ENCODE results near the gene TLCD2.
"Not testable (repeated sequence)": the region's sequence is repeated elsewhere in the genome, so short reads cannot be mapped to it uniquely, and the experiment has no call there.

Gene TLCD2

GRCh38 chr17:1709971-1710806 is at the start of gene TLCD2:
TLCD2 (minus strand) TSS chr17:1710377; CDS start chr17:1710242, 135 bp downstream.
- DNase-seq (ENCODE audit: low read depth, low spot score): no peak

GRCh38 chr17:1759529-1759928 is 49.4 kb upstream of the TLCD2 start:
- DNase-seq (ENCODE audit: low read depth, low spot score): no peak

GRCh38 chr17:1758807-1759206 is 48.6 kb upstream of the TLCD2 start:
- no peak for DNase-seq (ENCODE audit: low read depth, low spot score)

- DNase-seq (ENCODE audit: low read depth, low spot score): no peak
Observed at GRCh38 chr17:1755827-1756262, 45.7 kb upstream of the TLCD2 start.

- DNase-seq (ENCODE audit: low read depth, low spot score): no peak
Observed at GRCh38 chr17:1755252-1755826, 45.2 kb upstream of the TLCD2 start.

GRCh38 chr17:1754430-1755112 is 44.4 kb upstream of the TLCD2 start:
- DNase-seq (ENCODE audit: low read depth, low spot score): no peak

GRCh38 chr17:1753767-1754429 is 43.7 kb upstream of the TLCD2 start:
- DNase-seq (ENCODE audit: low read depth, low spot score): no peak

- DNase-seq (ENCODE audit: low read depth, low spot score): no peak
Observed at GRCh38 chr17:1752425-1753262, 42.5 kb upstream of the TLCD2 start.

- no peak for DNase-seq (ENCODE audit: low read depth, low spot score)
Observed at GRCh38 chr17:1750628-1751027, 40.5 kb upstream of the TLCD2 start.

GRCh38 chr17:1746975-1747543 is 36.9 kb upstream of the TLCD2 start:
- DNase-seq (ENCODE audit: low read depth, low spot score): no peak

- DNase-seq (ENCODE audit: low read depth, low spot score): no peak
Observed at GRCh38 chr17:1745513-1746020, 35.4 kb upstream of the TLCD2 start.

- no peak for DNase-seq (ENCODE audit: low read depth, low spot score)
Observed at GRCh38 chr17:1744551-1745512, 34.7 kb upstream of the TLCD2 start.

GRCh38 chr17:1743088-1743439 is 32.9 kb upstream of the TLCD2 start:
- DNase-seq (ENCODE audit: low read depth, low spot score): no peak

GRCh38 chr17:1742371-1743087 is 32.4 kb upstream of the TLCD2 start, which contains the start of gene SERPINF2:
SERPINF2 (plus strand) TSS chr17:1742871; CDS start chr17:1744996, 2,125 bp downstream.
- DNase-seq (ENCODE audit: low read depth, low spot score): no peak

- not testable (repeated sequence) for DNase-seq (ENCODE audit: low read depth, low spot score)
Observed at GRCh38 chr17:1741899-1742298, 31.7 kb upstream of the TLCD2 start.

- DNase-seq (ENCODE audit: low read depth, low spot score): no peak
Observed at GRCh38 chr17:1737531-1738291, 27.5 kb upstream of the TLCD2 start.

- no peak for DNase-seq (ENCODE audit: low read depth, low spot score)
Observed at GRCh38 chr17:1736348-1737281, 26.4 kb upstream of the TLCD2 start.

Measured in activated naive CD8-positive, alpha-beta T cell treated with anti-CD3 and anti-CD28 coated beads, Interleukin-2, amount 50 U/mL, for 16 hours (primary cell).